CD4-positive, CD25-positive, alpha-beta regulatory T cell (primary cell): ENCODE data around the gene ZNF407. TPM values are rescaled to one million over a fixed set of nuclear protein-coding genes. Genes with fewer than 3 reads are reported as not detected.

Experiments
- ATAC-seq, 2 donors: fragments of 150-1000 bp; cut with Tn5 transposase; one replicate each; pipeline ENCODE4 v1.10.0; 2021; ENCODE audit warnings: low read depth in 2 of 2, moderate number of reproducible peaks in 2 of 2, moderate library complexity in 1 of 2
- DNase-seq, 3 donors: peaks; one replicate each; pipeline versions ENCODE4 v3.0.0 to v3.0.0-alpha.2; 2012 to 2022; ENCODE audit warnings: mixed read lengths in 1 of 3
- H3K27ac ChIP-seq: one replicate; pipeline ENCODE4 v1.7.0; 2013; ENCODE audit warnings: mild to moderate bottlenecking, low read length; ENCODE audit not compliant: insufficient read depth, poor library complexity, severe bottlenecking
- H3K27me3 ChIP-seq: one replicate; pipeline ENCODE4 v1.7.0; 2013; ENCODE audit warnings: low read length; ENCODE audit not compliant: control insufficient read depth, insufficient read depth
- H3K36me3 ChIP-seq: one replicate; pipeline ENCODE4 v1.7.0; 2013; ENCODE audit warnings: mild to moderate bottlenecking, low read length, moderate library complexity; ENCODE audit not compliant: control insufficient read depth, insufficient read depth
- H3K4me1 ChIP-seq: 2 replicates; pipeline ENCODE4 v1.7.0; 2013; ENCODE audit warnings: mild to moderate bottlenecking, low read length; ENCODE audit not compliant: insufficient read depth, control insufficient read depth, poor library complexity, severe bottlenecking
- H3K4me3 ChIP-seq: one replicate; pipeline ENCODE4 v1.7.0; 2013; ENCODE audit warnings: low read depth, mild to moderate bottlenecking, low read length, moderate library complexity
- H3K9me3 ChIP-seq, 2 experiments: 1 replicate in 1 of 2; 2 replicates in 1 of 2; pipeline ENCODE4 v1.7.0; 2013; ENCODE audit warnings: low read length in 2 of 2, mild to moderate bottlenecking in 1 of 2, moderate library complexity in 1 of 2; ENCODE audit not compliant: control insufficient read depth in 2 of 2
- H3K27ac Mint-ChIP-seq, 3 donors: one replicate each; pipeline ENCODE4 v1.8.0; 2020 to 2022; ENCODE audit warnings: mild to moderate bottlenecking in 3 of 3, mixed read lengths in 3 of 3, moderate library complexity in 2 of 3
- H3K27me3 Mint-ChIP-seq: one replicate; pipeline ENCODE4 v1.8.0; 2022; ENCODE audit warnings: mild to moderate bottlenecking, mixed read lengths
- H3K36me3 Mint-ChIP-seq: one replicate; pipeline ENCODE4 v1.8.0; 2020; ENCODE audit warnings: mixed read lengths
- H3K4me1 Mint-ChIP-seq, 4 donors: one replicate each; pipeline ENCODE4 v1.8.0; 2020 to 2022; ENCODE audit warnings: mixed read lengths in 4 of 4, mild to moderate bottlenecking in 1 of 4
- H3K4me3 Mint-ChIP-seq, 4 donors: one replicate each; pipeline ENCODE4 v1.8.0; 2020 to 2022; ENCODE audit warnings: mild to moderate bottlenecking in 4 of 4, mixed read lengths in 4 of 4, moderate library complexity in 3 of 4
- H3K9me3 Mint-ChIP-seq, 7 donors: one replicate each; pipeline ENCODE4 v1.8.0; 2020 to 2022; ENCODE audit warnings: mixed read lengths in 7 of 7, mild to moderate bottlenecking in 3 of 7, moderate library complexity in 2 of 7
- polyA plus RNA-seq, 4 donors: library from polyadenylated mRNA; unstranded; fragments of 300-500 nt; fragmentation: Illumina TruSeq; gene quantifications; one replicate each; pipeline ENCODE4 v1.2.3, GENCODE V29; 2021
- total RNA-seq: library from RNA; stranded (reverse); gene quantifications from one replicate; pipeline ENCODE4 v1.2.3, GENCODE V29; 2022

ZNF407 gene
- total and polyA plus RNA-seq, 5 donors from 2014 or later, result 2.0 to 34.0 (median 3.8) TPM

DNA sequence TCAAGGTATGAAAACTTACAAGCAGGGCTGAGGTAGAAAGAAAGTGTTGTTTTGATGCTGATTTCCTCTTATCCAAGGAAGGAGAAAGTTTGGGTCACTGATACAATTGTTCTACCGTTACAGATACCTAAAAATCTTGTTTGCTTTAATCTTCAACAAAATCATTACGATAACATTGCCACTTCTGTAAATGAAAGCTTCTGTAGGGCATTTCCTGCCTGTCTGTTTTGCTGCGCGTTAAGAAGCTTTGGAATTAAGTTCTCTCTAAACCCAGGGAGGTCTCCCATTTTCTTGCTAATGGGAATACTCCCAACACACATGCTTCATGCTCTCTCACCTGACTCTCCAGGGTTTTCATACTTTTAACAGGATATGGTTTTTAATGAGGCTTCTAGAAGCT lies 352.8 kb downstream of the ZNF407 start:
- Histone ChIP-seq H3K36me3 (no peaks in the 10 kb centered on the region), H3K4me1 (peaks cover 18% of the 10 kb centered on the region), H3K9me3 (no peaks in the 10 kb centered on the region), H3K27ac (peak overlapping the region; percentile 48), H3K27me3 (no peaks in the 10 kb centered on the region), H3K4me3 (peak overlapping the region; percentile 68)
- Mint-ChIP-seq H3K36me3 (peaks cover 5% of the 10 kb centered on the region), H3K4me1 (peaks cover 14 to 28% (median 25%) of the 10 kb centered on the region in 4 donors), H3K9me3 (no peaks in the 10 kb centered on the region), H3K27me3 (no peaks in the 10 kb centered on the region), H3K27ac (peak overlapping the region; percentile 76 to 91 (median 87)), H3K4me3 (peak overlapping the region; percentile 11 to 70 (median 56))
- ATAC-seq, result no peak
- peak in 2 of 3 donors; percentile 19 to 34 for DNase-seq

DNA sequence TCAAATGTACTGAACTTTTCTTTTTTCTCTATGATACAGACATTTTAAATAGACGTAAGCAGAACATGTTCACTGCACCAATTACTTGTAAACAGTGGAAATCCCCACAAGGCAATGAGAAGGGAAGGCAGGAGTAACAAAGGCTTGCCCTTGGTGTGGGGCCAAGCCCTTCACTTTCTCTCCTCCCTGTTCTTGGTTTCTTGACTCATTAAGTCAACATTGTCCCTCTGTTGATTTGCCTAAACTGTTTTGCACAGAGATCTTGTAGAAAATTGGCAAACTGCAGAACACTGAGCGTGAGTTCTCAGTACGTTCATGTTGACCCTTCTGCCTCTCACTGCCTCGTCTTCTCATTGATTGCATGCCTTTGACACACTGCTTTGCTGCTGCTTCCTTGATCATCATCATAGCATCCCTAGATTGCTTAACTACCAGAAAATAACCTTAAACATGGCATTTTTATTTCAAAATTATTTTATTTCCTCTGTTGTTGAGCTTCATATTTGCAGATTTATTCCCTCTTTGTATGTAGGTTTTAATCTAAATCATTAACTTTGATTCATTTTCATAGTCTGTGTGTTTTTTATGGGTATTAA lies 353.6 kb downstream of the ZNF407 start:
- Mint-ChIP-seq H3K36me3 (peaks cover 5% of the 10 kb centered on the region), H3K9me3 (no peaks in the 10 kb centered on the region), H3K27me3 (no peaks in the 10 kb centered on the region), H3K27ac (peak overlapping the region; percentile 76 to 91 (median 87)), H3K4me3 (peak overlapping the region; percentile 11 to 70 (median 38)), H3K4me1 (peaks cover 14 to 28% (median 25%) of the 10 kb centered on the region in 4 donors)
- peak in 2 of 3 donors; percentile 33 to 38 for DNase-seq
- ATAC-seq, result peak; percentile 66 to 70
- Histone ChIP-seq H3K4me1 (peaks cover 18% of the 10 kb centered on the region), H3K4me3 (peak overlapping the region; percentile 68), H3K9me3 (no peaks in the 10 kb centered on the region), H3K36me3 (no peaks in the 10 kb centered on the region), H3K27ac (no peak overlapping the region), H3K27me3 (no peaks in the 10 kb centered on the region)

DNA sequence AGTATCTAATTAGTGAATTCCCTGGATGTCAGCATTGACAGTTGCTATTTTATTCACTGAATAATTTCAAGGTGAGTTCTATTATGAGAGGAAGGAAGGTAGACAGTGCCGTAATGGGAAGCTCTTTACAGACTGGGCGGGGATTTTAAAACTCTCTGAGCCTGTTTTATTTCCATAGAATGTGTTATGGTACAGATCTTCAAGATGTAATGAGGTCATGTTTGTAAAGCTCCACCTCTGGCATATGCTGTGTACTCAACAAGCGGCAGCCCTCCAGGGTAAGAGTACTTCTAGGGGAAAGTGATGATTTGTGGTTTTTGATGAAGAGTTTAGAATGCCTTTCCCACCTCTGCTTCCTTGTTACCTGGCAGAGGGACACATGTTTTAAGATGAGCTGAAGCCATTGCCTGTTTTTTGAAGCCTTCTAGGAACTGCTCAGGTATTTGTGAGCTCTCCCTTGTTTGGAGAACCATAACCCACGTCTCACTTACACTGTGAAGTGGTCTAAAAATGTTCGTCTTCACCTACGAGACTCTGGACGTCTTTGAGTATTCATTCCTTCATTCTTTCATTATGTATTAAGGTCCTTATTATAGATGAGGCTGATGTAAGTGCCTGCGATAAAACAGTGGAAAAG lies 360.0 kb downstream of the ZNF407 start:
- Histone ChIP-seq H3K36me3 (peaks cover 7% of the 10 kb centered on the region), H3K4me1 (no peaks in the 10 kb centered on the region), H3K27me3 (no peaks in the 10 kb centered on the region), H3K9me3 (no peaks in the 10 kb centered on the region), H3K27ac (no peak overlapping the region), H3K4me3 (no peak overlapping the region)
- Mint-ChIP-seq H3K4me1 (peaks cover 0 to 3% (median 0%) of the 10 kb centered on the region in 4 donors), H3K36me3 (peaks cover 28% of the 10 kb centered on the region), H3K9me3 (peaks cover 0 to 1% (median 0%) of the 10 kb centered on the region in 7 donors), H3K27me3 (no peaks in the 10 kb centered on the region), H3K27ac (peak overlapping the region in 2 of 3 donors; percentile 17 to 83), H3K4me3 (no peak overlapping the region)
- no peak for DNase-seq
- no peak for ATAC-seq

DNA sequence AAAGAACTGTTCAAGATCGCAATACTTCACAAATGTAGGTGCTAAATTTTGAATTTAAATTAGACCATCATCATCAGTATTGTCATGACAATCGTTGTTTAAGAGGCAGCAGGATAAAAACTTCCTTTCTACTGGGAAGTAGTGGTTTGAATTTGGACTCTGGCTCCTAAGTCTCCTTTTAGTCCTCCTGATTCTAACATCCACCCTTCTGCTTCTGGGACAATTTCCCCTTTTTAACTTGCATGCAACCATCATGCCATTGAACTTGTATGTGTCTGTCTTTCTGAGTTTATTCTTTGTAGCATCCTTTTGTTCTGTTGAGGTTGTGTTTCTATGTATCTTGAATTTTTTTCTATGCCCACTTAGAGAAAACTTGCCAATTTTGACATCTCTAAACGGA lies 361.5 kb downstream of the ZNF407 start:
- no peaks in the 10 kb centered on the region for H3K4me1 ChIP-seq
- ATAC-seq, result no peak
- Mint-ChIP-seq H3K4me3 (no peak overlapping the region), H3K9me3 (peaks cover 0 to 1% (median 0%) of the 10 kb centered on the region in 7 donors), H3K4me1 (no peaks in the 10 kb centered on the region), H3K27me3 (no peaks in the 10 kb centered on the region), H3K27ac (no peak overlapping the region), H3K36me3 (peaks cover 26% of the 10 kb centered on the region)
- H3K36me3 ChIP-seq, result peaks cover 7% of the 10 kb centered on the region
- no peaks in the 10 kb centered on the region for H3K9me3 ChIP-seq
- no peak overlapping the region for H3K27ac ChIP-seq
- no peaks in the 10 kb centered on the region for H3K27me3 ChIP-seq
- no peak overlapping the region for H3K4me3 ChIP-seq
- no peak for DNase-seq

DNA sequence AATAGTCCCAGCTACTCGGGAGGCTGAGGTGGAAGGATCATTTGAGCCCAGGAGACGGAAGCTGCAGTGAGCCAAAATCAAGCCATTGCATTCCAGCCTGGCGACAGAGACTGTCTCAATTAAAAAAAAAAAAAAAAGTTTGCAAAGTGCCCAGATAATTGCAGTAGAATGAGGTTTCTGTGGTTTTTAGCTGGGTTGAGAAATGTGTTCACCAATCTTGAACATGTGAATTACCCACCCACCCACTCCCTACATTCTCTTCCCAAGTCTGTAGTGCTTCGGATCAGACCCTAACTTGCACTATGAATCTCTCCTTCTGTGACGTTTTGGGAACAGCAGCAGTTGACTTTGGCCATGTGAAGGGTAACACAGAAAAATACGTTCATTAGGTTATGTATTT lies 363.9 kb downstream of the ZNF407 start:
- Histone ChIP-seq H3K4me3 (no peak overlapping the region), H3K9me3 (no peaks in the 10 kb centered on the region), H3K4me1 (no peaks in the 10 kb centered on the region), H3K36me3 (peaks cover 7% of the 10 kb centered on the region), H3K27ac (no peak overlapping the region), H3K27me3 (no peaks in the 10 kb centered on the region)
- no peaks in the 10 kb centered on the region for H3K4me1 Mint-ChIP-seq
- peaks cover 0 to 6% (median 0%) of the 10 kb centered on the region in 7 donors for H3K9me3 Mint-ChIP-seq
- H3K27me3 Mint-ChIP-seq, result no peaks in the 10 kb centered on the region
- ATAC-seq (no peak), DNase-seq (no peak)
- H3K27ac Mint-ChIP-seq, result no peak overlapping the region
- H3K4me3 Mint-ChIP-seq, result no peak overlapping the region
- H3K36me3 Mint-ChIP-seq, result peaks cover 36% of the 10 kb centered on the region

DNA sequence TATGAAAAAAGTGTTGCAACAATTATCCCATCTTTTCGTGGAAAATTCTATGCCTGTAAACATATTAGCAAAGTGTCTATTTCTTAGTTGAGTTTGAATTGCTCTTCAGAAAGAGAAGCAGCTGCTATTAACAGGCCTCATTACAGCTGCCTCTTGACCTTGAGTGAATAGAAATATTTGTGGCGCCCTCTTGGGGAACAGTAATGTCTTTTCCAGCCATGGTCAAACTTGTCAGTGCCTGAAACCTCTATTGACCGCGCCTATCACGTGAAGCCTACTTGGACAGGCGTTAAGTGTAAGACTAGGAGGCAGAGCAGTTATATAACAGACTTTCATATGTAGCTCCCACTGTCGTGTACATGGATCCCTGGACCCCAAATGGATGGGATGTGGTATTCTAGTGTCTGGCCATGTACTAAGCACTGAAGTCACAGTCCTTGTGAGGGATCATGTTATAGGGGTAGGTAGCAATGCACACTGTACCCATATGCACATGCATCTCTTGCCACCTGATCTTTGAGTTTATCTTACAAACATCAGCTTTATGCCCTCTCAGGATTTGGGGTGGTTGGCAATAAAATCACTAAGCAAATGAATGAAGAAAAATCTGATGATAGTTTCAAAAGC lies 366.3 kb downstream of the ZNF407 start:
- Mint-ChIP-seq H3K27ac (no peak overlapping the region), H3K27me3 (no peaks in the 10 kb centered on the region), H3K36me3 (peaks cover 39% of the 10 kb centered on the region), H3K9me3 (peaks cover 0 to 6% (median 0%) of the 10 kb centered on the region in 7 donors), H3K4me1 (peaks cover 0 to 7% (median 0%) of the 10 kb centered on the region in 4 donors), H3K4me3 (no peak overlapping the region)
- DNase-seq (peak in 1 of 3 donors; percentile 60), ATAC-seq (no peak)
- Histone ChIP-seq H3K36me3 (no peaks in the 10 kb centered on the region), H3K4me1 (no peaks in the 10 kb centered on the region), H3K27ac (no peak overlapping the region), H3K4me3 (no peak overlapping the region), H3K9me3 (no peaks in the 10 kb centered on the region), H3K27me3 (no peaks in the 10 kb centered on the region)

GRCh38 chr18:74965682-74966081 lies 368.0 kb downstream of the ZNF407 start:
- no peak overlapping the region for H3K27ac ChIP-seq
- ATAC-seq, result no peak
- Mint-ChIP-seq H3K9me3 (peaks cover 0 to 6% (median 0%) of the 10 kb centered on the region in 7 donors), H3K4me1 (peaks cover 0 to 7% (median 0%) of the 10 kb centered on the region in 4 donors), H3K4me3 (no peak overlapping the region), H3K27ac (no peak overlapping the region), H3K36me3 (peaks cover 35% of the 10 kb centered on the region), H3K27me3 (no peaks in the 10 kb centered on the region)
- no peaks in the 10 kb centered on the region for H3K27me3 ChIP-seq
- no peaks in the 10 kb centered on the region for H3K36me3 ChIP-seq
- no peaks in the 10 kb centered on the region for H3K9me3 ChIP-seq
- H3K4me3 ChIP-seq, result no peak overlapping the region
- H3K4me1 ChIP-seq, result no peaks in the 10 kb centered on the region
- no peak for DNase-seq
